CD14-positive monocyte (primary cell): ENCODE measurements around the gene CCT7. TPM values are rescaled to one million over a fixed set of nuclear protein-coding genes. Genes with fewer than 3 reads are reported as not detected.

Source experiments
- DNase-seq, 3 donors: peaks; one replicate each; pipeline ENCODE4 v3.0.0-alpha.2; 2011 to 2022
- H2AFZ ChIP-seq: 2 replicates; pipeline ENCODE4 v1.6.0; 2012; ENCODE audit warnings: mild to moderate bottlenecking, low read depth, low read length, inconsistent platforms; ENCODE audit not compliant: insufficient read depth, poor library complexity, severe bottlenecking
- H3K27ac ChIP-seq, 2 donors: 1 replicate in 1 of 2; 2 replicates in 1 of 2; pipeline ENCODE4 v1.5.1; 2012 to 2013; ENCODE audit warnings: low read length in 2 of 2, control low read depth in 1 of 2, inconsistent platforms in 1 of 2, low read depth in 1 of 2, mild to moderate bottlenecking in 1 of 2
- H3K27me3 ChIP-seq, 2 donors: one replicate each; pipeline versions ENCODE4 v1.6.0 to v1.6.1; 2011 to 2013; ENCODE audit warnings: low read length in 2 of 2; ENCODE audit not compliant: control insufficient read depth in 2 of 2, insufficient read depth in 2 of 2
- H3K36me3 ChIP-seq, 2 donors: replicated peaks in 1 of 2; 1 replicate in 1 of 2; 2 replicates in 1 of 2; pipeline versions ENCODE4 v1.5.1 to v1.6.1; 2012 to 2013; ENCODE audit warnings: low read length in 2 of 2, control low read depth in 1 of 2, inconsistent platforms in 1 of 2, mild to moderate bottlenecking in 1 of 2; ENCODE audit not compliant: insufficient read depth in 2 of 2, control insufficient read depth in 1 of 2
- H3K4me1 ChIP-seq, 2 donors: 1 replicate in 1 of 2; 2 replicates in 1 of 2; pipeline versions ENCODE4 v1.5.1 to v1.6.1; 2012 to 2013; ENCODE audit warnings: low read length in 2 of 2, control low read depth in 1 of 2, inconsistent platforms in 1 of 2, mild to moderate bottlenecking in 1 of 2, moderate library complexity in 1 of 2; ENCODE audit not compliant: insufficient read depth in 2 of 2, control insufficient read depth in 1 of 2
- H3K4me2 ChIP-seq: replicated peaks from 2 replicates; pipeline ENCODE3; 2012; ENCODE audit warnings: low read length, moderate library complexity, mild to moderate bottlenecking; ENCODE audit not compliant: poor library complexity, severe bottlenecking; ENCODE audit errors: extremely low read depth
- H3K4me3 ChIP-seq, 3 experiments: fragments of 200-600 bp in 1 of 3; sonication (generic) in 1 of 3; replicated peaks in 1 of 3; 1 replicate in 2 of 3; 2 replicates in 1 of 3; pipeline ENCODE4 v1.5.1; 2011 to 2013; ENCODE audit warnings: low read length in 3 of 3, mild to moderate bottlenecking in 3 of 3, control low read depth in 2 of 3, low read depth in 2 of 3, inconsistent platforms in 1 of 3, moderate library complexity in 1 of 3
- H3K79me2 ChIP-seq: 2 replicates; pipeline ENCODE4 v1.6.0; 2012; ENCODE audit warnings: mild to moderate bottlenecking, control low read depth, inconsistent platforms, low read length, moderate library complexity; ENCODE audit not compliant: insufficient read depth
- H3K9ac ChIP-seq: 2 replicates; pipeline ENCODE4 v1.6.0; 2017; ENCODE audit warnings: low read length, mild to moderate bottlenecking; ENCODE audit not compliant: insufficient read depth, poor library complexity, severe bottlenecking
- H3K9me3 ChIP-seq, 2 donors: replicated peaks in 1 of 2; 1 replicate in 1 of 2; 2 replicates in 1 of 2; pipeline versions ENCODE4 v1.5.1 to v1.6.1; 2012 to 2013; ENCODE audit warnings: low read length in 2 of 2, control low read depth in 1 of 2; ENCODE audit not compliant: control insufficient read depth in 1 of 2, insufficient read depth in 1 of 2
- H4K20me1 ChIP-seq: 2 replicates; pipeline ENCODE4 v1.6.0; 2012; ENCODE audit warnings: mild to moderate bottlenecking, low read length, control low read depth, moderate library complexity; ENCODE audit not compliant: insufficient read depth
- H3K27ac Mint-ChIP-seq, 7 donors: one replicate each; pipeline ENCODE4 v1.8.0; 2020; ENCODE audit warnings: mild to moderate bottlenecking in 7 of 7, mixed read lengths in 7 of 7, moderate library complexity in 6 of 7, inconsistent platforms in 2 of 7
- H3K27me3 Mint-ChIP-seq, 3 donors: one replicate each; pipeline ENCODE4 v1.8.0; 2021 to 2022; ENCODE audit warnings: low read depth in 3 of 3, mild to moderate bottlenecking in 3 of 3, mixed read lengths in 3 of 3, moderate library complexity in 3 of 3, inconsistent platforms in 1 of 3
- H3K36me3 Mint-ChIP-seq, 2 donors: one replicate each; pipeline ENCODE4 v1.8.0; 2020; ENCODE audit warnings: mixed read lengths in 2 of 2, inconsistent platforms in 1 of 2, mild to moderate bottlenecking in 1 of 2
- H3K4me1 Mint-ChIP-seq: one replicate; pipeline ENCODE4 v1.8.0; 2020; ENCODE audit warnings: mild to moderate bottlenecking, mixed read lengths
- H3K4me3 Mint-ChIP-seq, 2 donors: one replicate each; pipeline ENCODE4 v1.8.0; 2020; ENCODE audit warnings: mild to moderate bottlenecking in 2 of 2, mixed read lengths in 2 of 2, moderate library complexity in 1 of 2
- H3K9me3 Mint-ChIP-seq, 7 donors: one replicate each; pipeline ENCODE4 v1.8.0; 2020 to 2022; ENCODE audit warnings: mixed read lengths in 7 of 7, mild to moderate bottlenecking in 6 of 7, moderate library complexity in 6 of 7, inconsistent platforms in 2 of 7
- WGBS: methylation state at CpG from one replicate; pipeline ENCODE4 v1.1.5; 2013; ENCODE audit warnings: missing lambda C conversion rate; ENCODE audit not compliant: insufficient coverage; 5-methylcytosine and 5-hydroxymethylcytosine counted together
- intact Hi-C, 2 donors: fragments of 100-400 bp; cut with micrococcal nuclease; formaldehyde crosslinking; loops; one replicate each; pipeline versions ENCODE4 v1.15.0 to v1.15.1; 2023
- polyA plus RNA-seq, 3 donors: library from polyadenylated mRNA; depleted of rRNA in 1 of 3; unstranded in 2 of 3; stranded (reverse) in 1 of 3; fragments of 300-500 nt in 2 of 3; fragments of >200 nt in 1 of 3; fragmentation: Illumina TruSeq in 2 of 3; gene quantifications; 1 replicate in 2 of 3; 2 replicates in 1 of 3; pipeline ENCODE4 v1.2.3, GENCODE V29; 2012 to 2021
- TF ChIP-seq, protein P1 (sequence below): fragments of 200-600 bp; IDR thresholded peaks from one replicate; pipeline ENCODE4 v1.8.0; 2022; ENCODE audit warnings: antibody characterized with exemption, mild to moderate bottlenecking

CCT7 gene
- polyA plus RNA-seq, 3 donors = 56.8 to 151 (median 134) TPM

DNA sequence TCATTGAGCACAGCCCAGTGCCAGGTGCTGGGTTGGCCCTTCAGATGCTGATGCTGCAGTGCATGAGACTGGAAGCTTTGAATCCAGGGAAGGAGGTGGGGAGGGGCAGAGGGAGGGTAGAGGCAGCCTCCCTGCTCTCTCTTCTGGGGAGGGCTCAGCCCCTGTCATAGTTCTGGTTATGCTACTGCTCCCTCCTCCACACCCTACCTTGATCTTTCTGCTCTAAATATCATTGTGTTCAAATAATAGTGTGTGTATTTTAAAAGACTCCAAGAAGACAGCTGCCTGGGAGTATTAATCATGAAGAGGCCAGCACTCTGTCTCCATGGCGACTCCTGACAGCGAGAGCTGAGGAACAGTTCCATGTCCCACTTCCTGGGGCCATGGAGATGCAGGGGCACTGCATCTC is 63.0 kb downstream of the CCT7 start:
- Histone ChIP-seq H3K4me2 (no peak overlapping the region), H3K79me2 (no peaks in the 10 kb centered on the region), H3K9ac (no peak overlapping the region), H3K27ac (no peak overlapping the region), H3K36me3 (no peaks in the 10 kb centered on the region), H3K4me3 (no peak overlapping the region), H4K20me1 (no peaks in the 10 kb centered on the region), H3K27me3 (peaks cover 57 to 66% of the 10 kb centered on the region in 2 donors), H3K4me1 (peaks cover 6 to 18% of the 10 kb centered on the region in 2 donors), H3K9me3 (peaks cover 0 to 14% of the 10 kb centered on the region in 2 donors), H2AFZ (no peak overlapping the region)
- no peaks in the 10 kb centered on the region for H3K36me3 Mint-ChIP-seq
- no peak for DNase-seq
- peaks cover 0 to 19% (median 9%) of the 10 kb centered on the region in 7 donors for H3K9me3 Mint-ChIP-seq
- H3K27ac Mint-ChIP-seq = peak overlapping the region in 1 of 7 donors; percentile 70
- peak overlapping the region in 1 of 2 donors; percentile 17 for H3K4me3 Mint-ChIP-seq
- WGBS = 20% methylated on average over 2 of the region's 2 CpGs
- intact Hi-C loops = no loop called here
- H3K27me3 Mint-ChIP-seq = peaks cover 60 to 65% (median 61%) of the 10 kb centered on the region in 3 donors
- TF ChIP-seq, protein P1, sequence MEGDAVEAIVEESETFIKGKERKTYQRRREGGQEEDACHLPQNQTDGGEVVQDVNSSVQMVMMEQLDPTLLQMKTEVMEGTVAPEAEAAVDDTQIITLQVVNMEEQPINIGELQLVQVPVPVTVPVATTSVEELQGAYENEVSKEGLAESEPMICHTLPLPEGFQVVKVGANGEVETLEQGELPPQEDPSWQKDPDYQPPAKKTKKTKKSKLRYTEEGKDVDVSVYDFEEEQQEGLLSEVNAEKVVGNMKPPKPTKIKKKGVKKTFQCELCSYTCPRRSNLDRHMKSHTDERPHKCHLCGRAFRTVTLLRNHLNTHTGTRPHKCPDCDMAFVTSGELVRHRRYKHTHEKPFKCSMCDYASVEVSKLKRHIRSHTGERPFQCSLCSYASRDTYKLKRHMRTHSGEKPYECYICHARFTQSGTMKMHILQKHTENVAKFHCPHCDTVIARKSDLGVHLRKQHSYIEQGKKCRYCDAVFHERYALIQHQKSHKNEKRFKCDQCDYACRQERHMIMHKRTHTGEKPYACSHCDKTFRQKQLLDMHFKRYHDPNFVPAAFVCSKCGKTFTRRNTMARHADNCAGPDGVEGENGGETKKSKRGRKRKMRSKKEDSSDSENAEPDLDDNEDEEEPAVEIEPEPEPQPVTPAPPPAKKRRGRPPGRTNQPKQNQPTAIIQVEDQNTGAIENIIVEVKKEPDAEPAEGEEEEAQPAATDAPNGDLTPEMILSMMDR = no peak
- H3K4me1 Mint-ChIP-seq = peaks cover 6% of the 10 kb centered on the region

DNA sequence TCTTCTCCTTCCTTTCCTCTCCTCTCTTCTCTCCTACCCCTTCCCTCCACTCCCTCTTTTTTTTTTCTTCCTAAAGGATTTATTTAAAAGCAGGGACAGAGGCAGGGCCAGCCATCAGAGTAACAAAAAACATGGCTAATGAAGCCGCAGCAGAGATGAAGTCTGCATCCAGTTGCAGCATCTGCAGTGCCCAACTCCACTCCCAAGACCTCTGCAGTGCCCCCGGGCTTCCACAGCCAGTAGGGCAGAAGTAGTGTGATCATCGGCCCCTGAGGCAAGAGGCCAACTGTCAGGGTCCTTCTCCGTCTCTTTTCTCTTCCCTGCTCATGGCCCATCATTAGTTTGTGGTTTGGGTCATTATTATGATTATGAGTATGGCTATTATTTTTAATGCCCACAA is 63.5 kb downstream of the CCT7 start:
- no peak overlapping the region for H3K4me2 ChIP-seq
- H3K4me3 ChIP-seq = no peak overlapping the region
- TF ChIP-seq, protein P1 = no peak
- H3K27me3 ChIP-seq = peaks cover 53 to 61% of the 10 kb centered on the region in 2 donors
- DNase-seq = no peak
- no peak overlapping the region for H3K27ac ChIP-seq
- H3K36me3 ChIP-seq = no peaks in the 10 kb centered on the region
- no peak overlapping the region for H2AFZ ChIP-seq
- Mint-ChIP-seq H3K27me3 (peaks cover 55 to 62% (median 59%) of the 10 kb centered on the region in 3 donors), H3K4me3 (peak overlapping the region in 1 of 2 donors; percentile 17), H3K9me3 (peaks cover 0 to 19% (median 8%) of the 10 kb centered on the region in 7 donors), H3K4me1 (peaks cover 6% of the 10 kb centered on the region), H3K36me3 (no peaks in the 10 kb centered on the region), H3K27ac (peak overlapping the region in 1 of 7 donors; percentile 70)
- 44% methylated on average over 2 of the region's 4 CpGs for WGBS
- intact Hi-C loops = no loop called here
- peaks cover 4 to 13% of the 10 kb centered on the region in 2 donors for H3K4me1 ChIP-seq
- H3K9me3 ChIP-seq = peaks cover 0 to 10% of the 10 kb centered on the region in 2 donors
- no peaks in the 10 kb centered on the region for H4K20me1 ChIP-seq
- no peaks in the 10 kb centered on the region for H3K79me2 ChIP-seq
- H3K9ac ChIP-seq = no peak overlapping the region
